Natural killer cell (primary cell): ENCODE results near the gene RNF157. TPM values are rescaled to one million over a fixed set of nuclear protein-coding genes. Genes with fewer than 3 reads are reported as not detected.

ENCODE experiments used
- ATAC-seq, 3 donors: fragments of 150-1000 bp in 2 of 3; fragments of 200-7000 bp in 1 of 3; cut with Tn5 transposase; 1 replicate in 1 of 3; 2 replicates in 2 of 3; pipeline ENCODE4 v1.10.0; 2021; ENCODE audit warnings: mild to moderate bottlenecking in 2 of 3, moderate library complexity in 2 of 3
- DNase-seq, 2 donors: peaks; one replicate each; pipeline versions ENCODE4 v3.0.0 to v3.0.0-alpha.2; 2013 to 2021; ENCODE audit warnings: mixed read lengths in 1 of 2
- H3K27ac ChIP-seq: one replicate; pipeline ENCODE4 v1.5.1; 2013; ENCODE audit warnings: mild to moderate bottlenecking, low read length
- H3K27me3 ChIP-seq: one replicate; pipeline ENCODE4 v1.6.1; 2013; ENCODE audit warnings: low read length; ENCODE audit not compliant: control insufficient read depth, insufficient read depth
- H3K36me3 ChIP-seq: one replicate; pipeline ENCODE4 v1.6.1; 2013; ENCODE audit warnings: low read length; ENCODE audit not compliant: control insufficient read depth, insufficient read depth
- H3K4me1 ChIP-seq: one replicate; pipeline ENCODE4 v1.6.1; 2013; ENCODE audit warnings: low read length; ENCODE audit not compliant: control insufficient read depth, insufficient read depth
- H3K4me3 ChIP-seq: one replicate; pipeline ENCODE4 v1.5.1; 2013; ENCODE audit warnings: low read length
- H3K9me3 ChIP-seq: one replicate; pipeline ENCODE4 v1.6.1; 2013; ENCODE audit warnings: low read length; ENCODE audit not compliant: control insufficient read depth, insufficient read depth
- H3K27ac Mint-ChIP-seq, 2 donors: one replicate each; pipeline ENCODE4 v1.8.0; 2022; ENCODE audit warnings: mild to moderate bottlenecking in 2 of 2, mixed read lengths in 2 of 2, moderate library complexity in 1 of 2
- H3K27me3 Mint-ChIP-seq, 2 donors: one replicate each; pipeline ENCODE4 v1.8.0; 2022; ENCODE audit warnings: low read depth in 2 of 2, mixed read lengths in 2 of 2
- H3K36me3 Mint-ChIP-seq: one replicate; pipeline ENCODE4 v1.8.0; 2022; ENCODE audit warnings: mixed read lengths
- H3K4me1 Mint-ChIP-seq, 2 donors: one replicate each; pipeline ENCODE4 v1.8.0; 2022; ENCODE audit warnings: mixed read lengths in 2 of 2
- H3K4me3 Mint-ChIP-seq: one replicate; pipeline ENCODE4 v1.8.0; 2022; ENCODE audit warnings: mild to moderate bottlenecking, moderate library complexity, mixed read lengths
- H3K9me3 Mint-ChIP-seq, 2 donors: one replicate each; pipeline ENCODE4 v1.8.0; 2022; ENCODE audit warnings: mixed read lengths in 2 of 2
- WGBS: methylation state at CpG from one replicate; pipeline ENCODE4 v1.1.7; 2013; ENCODE audit warnings: missing lambda C conversion rate; ENCODE audit not compliant: insufficient coverage; 5-methylcytosine and 5-hydroxymethylcytosine counted together
- intact Hi-C: fragments of 100-400 bp; cut with micrococcal nuclease; formaldehyde crosslinking; loops from one replicate; pipeline ENCODE4 v1.14.2; 2022
- total RNA-seq, 4 donors: library from RNA; stranded (reverse); fragments of 120-200 nt in 1 of 4; gene quantifications; one replicate each; pipeline versions ENCODE4 v1.2.3 to v1.2.4, GENCODE V29; 2013 to 2022
- TF ChIP-seq, protein P1 (sequence below): fragments of 200-600 bp; IDR thresholded peaks from one replicate; pipeline ENCODE4 v1.8.0; 2022; ENCODE audit warnings: antibody characterized with exemption

RNF157 gene
- total RNA-seq, 3 donors from 2014 or later (not counting 1 experiment from before 2014, with no cell fraction given): 4.9 to 9.1 (median 8.5) TPM

DNA sequence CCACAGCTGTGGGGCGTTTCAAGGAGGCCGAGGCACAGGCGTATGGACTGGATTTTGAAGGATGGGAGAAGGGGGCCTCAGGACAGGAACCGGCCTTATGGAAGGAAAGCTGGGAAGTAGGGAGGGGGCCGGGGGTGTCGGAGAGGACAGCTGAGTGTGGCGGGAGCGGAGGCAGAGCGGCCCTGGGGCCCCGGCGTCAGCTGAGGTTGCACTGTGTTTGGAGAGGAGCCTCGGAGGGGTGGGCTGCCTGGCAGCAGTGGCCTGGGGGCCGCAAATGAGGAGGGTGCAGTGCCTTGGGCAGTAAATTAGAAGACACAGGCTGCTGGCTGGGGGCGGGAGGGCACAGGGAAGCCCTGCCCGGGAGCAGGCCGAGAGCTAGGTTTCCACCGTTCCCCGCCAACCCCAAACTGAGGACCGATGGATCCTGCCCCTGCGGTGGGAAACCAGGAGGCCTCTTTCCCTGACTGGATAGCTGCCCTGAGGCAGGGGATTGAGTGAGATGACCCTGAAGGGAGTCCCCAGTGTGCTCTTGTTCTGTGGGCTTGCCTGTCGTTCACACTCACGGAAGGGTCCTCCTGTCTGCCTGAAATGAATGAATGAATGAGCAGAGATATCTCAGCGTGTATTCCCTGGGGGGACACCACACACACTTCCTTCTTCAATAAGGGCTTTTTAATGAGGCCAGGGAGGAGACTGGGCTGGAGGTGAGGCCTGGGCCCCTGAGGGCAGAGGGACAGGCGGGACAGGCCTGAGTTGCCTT, 117.7 kb downstream of the RNF157 start:
- peak overlapping the region in 1 of 2 donors; percentile 79 for H3K27ac Mint-ChIP-seq
- H3K27me3 Mint-ChIP-seq: no peaks in the 10 kb centered on the region
- H3K9me3 Mint-ChIP-seq: no peaks in the 10 kb centered on the region
- H3K36me3 Mint-ChIP-seq: no peaks in the 10 kb centered on the region
- 96% methylated on average over 23 of the region's 24 CpGs for WGBS
- H3K4me3 Mint-ChIP-seq: peak overlapping the region; percentile 58
- ATAC-seq: no peak
- H3K4me1 Mint-ChIP-seq: peaks cover 0 to 19% of the 10 kb centered on the region in 2 donors
- TF ChIP-seq, protein P1, sequence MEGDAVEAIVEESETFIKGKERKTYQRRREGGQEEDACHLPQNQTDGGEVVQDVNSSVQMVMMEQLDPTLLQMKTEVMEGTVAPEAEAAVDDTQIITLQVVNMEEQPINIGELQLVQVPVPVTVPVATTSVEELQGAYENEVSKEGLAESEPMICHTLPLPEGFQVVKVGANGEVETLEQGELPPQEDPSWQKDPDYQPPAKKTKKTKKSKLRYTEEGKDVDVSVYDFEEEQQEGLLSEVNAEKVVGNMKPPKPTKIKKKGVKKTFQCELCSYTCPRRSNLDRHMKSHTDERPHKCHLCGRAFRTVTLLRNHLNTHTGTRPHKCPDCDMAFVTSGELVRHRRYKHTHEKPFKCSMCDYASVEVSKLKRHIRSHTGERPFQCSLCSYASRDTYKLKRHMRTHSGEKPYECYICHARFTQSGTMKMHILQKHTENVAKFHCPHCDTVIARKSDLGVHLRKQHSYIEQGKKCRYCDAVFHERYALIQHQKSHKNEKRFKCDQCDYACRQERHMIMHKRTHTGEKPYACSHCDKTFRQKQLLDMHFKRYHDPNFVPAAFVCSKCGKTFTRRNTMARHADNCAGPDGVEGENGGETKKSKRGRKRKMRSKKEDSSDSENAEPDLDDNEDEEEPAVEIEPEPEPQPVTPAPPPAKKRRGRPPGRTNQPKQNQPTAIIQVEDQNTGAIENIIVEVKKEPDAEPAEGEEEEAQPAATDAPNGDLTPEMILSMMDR: no peak
- intact Hi-C loops: no loop called here
- Histone ChIP-seq H3K27ac (no peak overlapping the region), H3K4me3 (no peak overlapping the region), H3K27me3 (no peaks in the 10 kb centered on the region), H3K4me1 (peaks cover 14% of the 10 kb centered on the region), H3K36me3 (no peaks in the 10 kb centered on the region), H3K9me3 (no peaks in the 10 kb centered on the region)
- no peak for DNase-seq

DNA sequence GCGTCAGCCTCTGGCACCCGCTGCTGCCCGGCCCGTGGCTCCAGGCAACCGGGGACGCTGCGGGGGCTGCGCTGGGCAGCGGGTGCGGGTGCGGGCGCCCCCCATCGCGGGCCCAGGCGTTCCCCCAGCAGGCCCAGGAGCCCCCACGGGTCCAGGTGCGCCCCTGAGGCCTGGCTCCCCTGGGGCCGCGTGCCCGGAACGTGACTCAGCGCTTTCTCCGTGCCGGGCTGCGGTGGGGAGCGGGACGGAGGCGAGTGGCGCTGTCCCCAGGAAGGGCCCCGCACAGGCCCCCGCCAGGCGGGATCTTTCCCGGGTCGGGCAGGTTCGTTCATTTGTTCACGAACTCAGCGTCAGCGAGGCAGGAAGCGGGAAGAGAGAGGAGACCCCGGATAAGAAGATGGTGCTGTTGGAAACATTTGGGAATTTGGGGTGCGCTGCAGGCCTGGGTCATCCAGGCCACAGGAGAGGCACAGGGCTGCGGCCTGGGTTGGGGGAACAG, 118.3 kb downstream of the RNF157 start:
- Mint-ChIP-seq H3K4me1 (peaks cover 0 to 19% of the 10 kb centered on the region in 2 donors), H3K4me3 (peak overlapping the region; percentile 58), H3K27me3 (no peaks in the 10 kb centered on the region), H3K36me3 (no peaks in the 10 kb centered on the region), H3K27ac (peak overlapping the region in 1 of 2 donors; percentile 82), H3K9me3 (no peaks in the 10 kb centered on the region)
- H3K27ac ChIP-seq: no peak overlapping the region
- H3K9me3 ChIP-seq: no peaks in the 10 kb centered on the region
- H3K4me3 ChIP-seq: peak overlapping the region; percentile 49
- WGBS: 20% methylated on average over 42 of the region's 42 CpGs
- peaks cover 14% of the 10 kb centered on the region for H3K4me1 ChIP-seq
- no peaks in the 10 kb centered on the region for H3K27me3 ChIP-seq
- DNase-seq: peak in 1 of 2 donors; percentile 38
- H3K36me3 ChIP-seq: no peaks in the 10 kb centered on the region
- intact Hi-C loops: loop anchor here (1.0 kb wide), 3 partner anchors 60 to 177 kb away; no protein-coding TSS in a partner anchor
- TF ChIP-seq, protein P1: no peak
- ATAC-seq: peak; percentile 28 to 36 (median 31)

DNA sequence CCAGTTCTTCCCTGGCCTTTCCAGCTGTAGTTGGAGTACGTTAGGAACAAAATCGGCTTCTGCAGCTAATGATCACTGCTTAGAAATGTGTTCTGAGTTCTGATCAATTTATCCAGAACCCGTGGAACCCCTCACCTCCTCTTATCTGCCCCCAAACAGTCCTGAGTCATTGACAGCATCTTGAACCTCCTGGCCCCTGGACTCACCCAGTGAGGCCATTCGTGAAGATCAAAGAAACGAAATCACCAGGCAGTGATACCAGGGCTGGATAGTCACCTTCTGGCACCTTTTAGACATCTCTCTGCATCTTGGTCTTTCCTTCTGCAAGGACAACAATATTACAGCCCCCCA, 119.7 kb downstream of the RNF157 start:
- peak overlapping the region; percentile 69 for H3K4me3 Mint-ChIP-seq
- intact Hi-C loops: loop anchor here (1.0 kb wide), 3 partner anchors 62 to 179 kb away; no protein-coding TSS in a partner anchor
- no peaks in the 10 kb centered on the region for H3K9me3 Mint-ChIP-seq
- Histone ChIP-seq H3K27me3 (no peaks in the 10 kb centered on the region), H3K27ac (no peak overlapping the region), H3K4me1 (peaks cover 14% of the 10 kb centered on the region), H3K9me3 (no peaks in the 10 kb centered on the region), H3K4me3 (no peak overlapping the region), H3K36me3 (no peaks in the 10 kb centered on the region)
- H3K36me3 Mint-ChIP-seq: no peaks in the 10 kb centered on the region
- H3K27ac Mint-ChIP-seq: no peak overlapping the region
- peaks cover 0 to 19% of the 10 kb centered on the region in 2 donors for H3K4me1 Mint-ChIP-seq
- 91% methylated on average over 5 of the region's 5 CpGs for WGBS
- DNase-seq (no peak), ATAC-seq (no peak)
- TF ChIP-seq, protein P1: no peak
- no peaks in the 10 kb centered on the region for H3K27me3 Mint-ChIP-seq
